Measurements from ENCODE around the gene SETD3.

The SETD3 gene

DNA sequence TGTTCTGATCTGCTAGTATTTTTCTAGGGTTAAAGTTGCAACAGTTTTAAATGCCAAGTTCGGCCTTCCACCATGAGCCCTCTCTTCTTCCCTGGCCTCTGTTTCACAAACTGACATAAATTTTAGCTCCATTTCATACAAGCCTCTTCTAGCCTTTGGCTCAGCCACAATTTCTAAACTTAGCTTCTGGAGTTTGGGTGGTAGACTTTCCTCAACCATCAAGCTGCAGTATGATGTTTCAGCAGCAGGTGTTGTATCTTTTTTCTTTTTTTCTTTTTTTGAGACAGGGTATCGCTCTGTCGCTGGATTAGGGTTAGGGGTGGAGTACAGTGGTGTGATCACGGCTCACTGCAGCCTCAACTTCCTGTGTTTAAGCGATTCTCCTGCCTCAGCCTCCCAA lies 29.4 kb downstream of the SETD3 start:
- no peak for DNase-seq

- DNase-seq: no peak
These were observed 30.4 kb downstream of the SETD3 start for GRCh38 chr14:99450266-99450665.

GRCh38 chr14:99447739-99448138 lies 32.9 kb downstream of the SETD3 start:
- no peak for DNase-seq

GRCh38 chr14:99445931-99446330 lies 34.7 kb downstream of the SETD3 start:
- DNase-seq: no peak

GRCh38 chr14:99441918-99442317 lies 38.7 kb downstream of the SETD3 start:
- DNase-seq: no peak

- no peak for DNase-seq
These were observed 39.3 kb downstream of the SETD3 start for GRCh38 chr14:99441157-99441870.

DNA sequence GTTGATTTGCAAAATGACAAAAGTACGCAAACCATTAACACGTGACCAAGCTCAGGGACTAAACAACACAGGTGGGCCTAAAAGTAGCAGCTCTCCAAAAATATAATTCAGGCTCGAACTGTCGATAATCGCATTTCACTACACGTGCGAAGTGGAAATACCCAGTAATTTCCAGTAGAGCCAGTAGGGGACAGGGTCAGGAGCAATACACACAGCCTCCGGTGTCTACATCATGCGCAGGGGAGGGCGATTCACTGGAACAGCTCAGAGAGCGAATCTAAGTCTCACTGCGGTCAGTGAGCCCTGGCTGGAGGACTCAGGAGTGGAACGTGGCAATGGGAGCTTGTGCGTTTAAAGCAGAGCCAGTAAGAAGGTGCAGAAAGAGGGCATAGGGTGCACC lies 40.4 kb downstream of the SETD3 start:
- DNase-seq: no peak

DNA sequence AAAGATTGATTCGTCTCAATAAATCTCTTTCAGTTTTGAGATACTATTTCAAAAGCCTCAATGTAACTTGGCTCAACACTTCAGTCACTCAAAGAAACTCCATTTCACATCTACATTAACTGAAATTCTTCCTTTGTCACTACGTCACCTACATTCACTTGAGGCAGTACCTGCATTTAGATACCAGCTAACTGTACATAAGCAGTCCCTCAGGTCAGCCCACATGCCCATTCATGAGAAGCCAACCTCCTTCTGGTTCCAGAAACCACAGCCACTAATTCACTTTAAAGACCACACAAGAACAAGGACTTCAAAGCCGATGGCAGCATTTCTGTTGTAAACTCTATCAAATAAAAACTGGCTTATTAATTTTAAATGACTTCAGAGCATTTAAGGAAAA lies 43.0 kb downstream of the SETD3 start:
- DNase-seq: no peak

DNA sequence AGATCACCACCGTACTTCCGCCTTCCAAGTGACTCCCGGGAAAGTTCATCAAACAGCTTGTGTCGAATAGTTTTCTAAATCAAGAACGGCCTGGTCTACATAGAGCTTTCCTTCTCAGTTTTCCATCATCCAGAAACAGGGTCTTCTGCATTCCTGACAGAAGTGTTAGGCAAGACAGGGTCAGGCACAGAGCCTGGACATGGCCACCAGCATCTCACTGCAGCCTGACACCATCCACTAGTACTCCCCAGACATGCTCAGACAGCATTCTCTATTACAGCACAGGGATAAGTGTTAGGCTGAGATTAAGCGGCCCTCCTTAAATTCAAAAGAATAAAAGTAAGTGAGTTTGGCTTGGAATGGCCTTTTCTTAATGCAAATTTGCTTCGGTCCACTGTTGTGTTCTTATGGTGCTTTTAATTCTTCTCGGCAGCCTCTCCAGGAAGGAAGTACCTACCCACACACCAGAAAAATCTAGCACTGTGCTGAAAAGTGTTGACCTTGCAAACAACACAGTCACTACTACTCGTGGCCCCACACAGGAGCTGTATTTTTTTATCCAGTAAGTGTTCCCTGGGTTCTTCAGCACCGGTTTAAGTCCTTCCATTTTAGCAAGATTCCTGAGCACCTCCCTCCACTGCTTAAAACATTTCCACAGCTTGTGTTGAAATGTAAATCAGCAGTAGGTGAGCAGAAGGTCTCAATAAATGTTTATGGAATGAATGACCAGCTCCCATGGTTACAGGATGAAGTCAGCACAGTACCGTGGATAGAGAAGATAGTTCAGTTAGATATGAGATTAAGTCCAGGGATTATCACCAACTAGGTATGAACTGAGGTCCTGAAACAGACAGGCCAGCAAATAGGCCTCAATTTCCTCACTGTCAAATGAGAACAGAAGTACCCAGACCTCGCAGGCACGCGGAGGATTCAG lies 44.1 kb downstream of the SETD3 start:
- no peak for DNase-seq

GRCh38 chr14:99435327-99435726 lies 45.3 kb downstream of the SETD3 start:
- DNase-seq: no peak

GRCh38 chr14:99432485-99432884 lies 48.2 kb downstream of the SETD3 start:
- no peak for DNase-seq

DNA sequence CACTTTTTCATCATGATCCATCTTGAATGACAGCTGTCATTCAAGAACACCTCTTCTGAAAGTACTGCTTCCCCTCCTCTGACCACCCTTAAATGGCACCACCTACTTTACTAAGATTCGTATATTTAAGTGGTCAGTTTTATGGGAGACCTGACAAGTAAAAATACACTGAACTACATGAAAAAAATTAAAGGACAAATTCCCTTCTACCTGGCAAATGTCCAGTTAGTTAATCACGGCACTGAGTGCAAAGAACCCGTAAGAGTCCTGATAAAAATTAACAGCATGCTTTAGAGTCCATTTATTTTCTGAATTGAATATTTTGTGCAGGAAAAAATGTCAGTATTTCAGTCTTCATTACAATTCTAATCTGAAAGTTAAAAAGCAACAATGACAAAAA lies 48.7 kb downstream of the SETD3 start:
- no peak for DNase-seq

GRCh38 chr14:99430491-99430890 lies 50.2 kb downstream of the SETD3 start:
- DNase-seq: peak; percentile 12

DNA sequence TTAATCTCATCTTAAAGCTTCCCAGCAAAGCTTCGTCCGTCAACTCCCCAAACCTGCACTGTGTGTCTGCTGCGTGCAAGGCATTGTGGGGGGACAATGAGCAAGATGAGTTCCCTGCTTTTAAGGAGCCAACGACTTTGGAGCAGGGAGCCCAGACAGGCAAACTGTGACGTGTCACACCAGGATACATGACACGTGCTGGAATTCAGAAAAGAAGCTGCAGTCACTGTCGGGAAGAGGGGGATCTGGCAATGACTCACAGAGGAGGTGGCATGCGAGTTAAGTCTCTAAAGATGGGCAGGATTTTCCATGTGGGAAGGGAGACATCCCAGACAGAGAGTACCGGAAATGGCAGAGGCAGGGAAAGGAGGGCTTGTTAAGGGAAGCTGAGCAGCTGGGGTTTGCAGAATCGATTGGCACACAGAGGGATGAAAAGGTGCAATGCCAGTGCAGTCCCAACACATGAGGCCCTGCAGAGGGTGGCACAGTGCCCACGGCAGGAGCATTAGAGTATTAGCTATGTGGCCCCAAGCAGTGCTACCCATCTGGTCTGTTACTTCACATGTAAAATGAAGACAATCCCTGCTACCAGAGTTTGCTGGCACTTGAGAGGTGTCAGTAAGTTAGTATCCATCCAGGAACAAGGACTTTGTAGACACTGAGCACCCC lies 52.9 kb downstream of the SETD3 start:
- no peak for DNase-seq

GRCh38 chr14:99426813-99427346 lies 53.8 kb downstream of the SETD3 start:
- no peak for DNase-seq

DNA sequence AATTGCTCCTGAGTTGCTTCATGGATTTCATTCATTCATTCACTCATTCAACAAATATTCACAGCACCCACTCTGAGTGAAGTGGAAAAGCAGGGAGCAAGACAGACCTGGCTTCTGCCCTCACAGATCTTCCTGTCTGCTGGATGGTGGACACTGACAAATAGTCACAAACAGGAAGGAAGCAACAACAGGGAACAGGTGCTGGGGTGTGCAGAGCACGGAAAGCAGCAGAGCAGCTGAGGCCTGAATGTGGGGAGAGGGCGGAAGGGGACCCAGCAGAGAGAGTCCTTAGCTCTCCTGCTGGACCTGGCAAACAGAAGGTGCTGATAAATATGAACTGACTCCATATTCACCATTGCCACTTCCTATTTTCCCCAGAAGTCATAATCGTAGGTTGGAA lies 54.4 kb downstream of the SETD3 start:
- no peak for DNase-seq

GRCh38 chr14:99425272-99425681 lies 55.4 kb downstream of the SETD3 start:
- no peak for DNase-seq

DNA sequence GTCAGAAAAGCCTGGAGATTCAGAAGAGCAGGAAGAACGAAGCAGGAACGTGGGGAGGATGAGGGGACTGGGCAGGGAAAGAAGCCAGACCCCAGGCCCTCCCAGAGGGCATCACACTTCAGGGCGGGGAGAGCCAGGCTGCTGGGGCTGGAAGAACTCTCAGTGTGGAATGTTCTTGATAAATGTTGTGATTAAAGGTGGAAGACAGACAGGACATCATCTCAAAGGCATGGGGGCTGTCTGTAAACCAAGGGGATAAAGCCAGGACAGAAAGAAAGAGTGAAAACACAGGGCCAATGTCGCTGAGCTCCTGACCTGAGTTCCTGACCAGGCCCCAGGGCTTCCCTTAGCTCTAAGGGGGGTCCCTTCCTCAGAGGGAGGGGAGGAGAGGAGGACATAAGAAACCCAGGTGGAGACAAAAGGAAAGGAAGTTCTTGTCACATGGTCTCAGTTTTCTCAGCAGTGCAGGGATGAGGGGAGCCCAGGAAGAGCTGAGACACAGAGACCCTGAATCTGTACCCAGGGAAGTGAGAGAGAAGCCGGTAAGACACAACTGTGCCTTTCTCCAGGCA lies 56.3 kb downstream of the SETD3 start:
- no peak for DNase-seq

DNA sequence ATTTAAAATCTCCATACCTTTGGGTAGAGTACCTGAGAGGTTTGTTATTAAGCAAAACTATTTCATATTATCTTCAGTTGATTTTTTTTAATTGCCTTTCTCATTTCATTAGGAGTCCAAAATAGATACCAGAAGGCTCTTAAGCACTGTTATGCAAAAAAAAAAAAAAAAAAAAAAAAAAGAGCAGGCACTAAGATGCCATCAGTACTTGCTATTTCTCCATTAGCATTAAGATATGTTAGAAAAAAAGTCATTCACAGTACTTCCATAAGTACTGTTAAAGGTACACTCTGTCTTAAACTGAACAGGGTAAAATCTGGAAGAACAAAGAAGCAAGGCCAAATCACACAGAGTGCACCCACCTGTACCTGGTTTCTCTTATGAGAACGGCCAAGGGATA lies 57.2 kb downstream of the SETD3 start:
- DNase-seq: no peak

DNA sequence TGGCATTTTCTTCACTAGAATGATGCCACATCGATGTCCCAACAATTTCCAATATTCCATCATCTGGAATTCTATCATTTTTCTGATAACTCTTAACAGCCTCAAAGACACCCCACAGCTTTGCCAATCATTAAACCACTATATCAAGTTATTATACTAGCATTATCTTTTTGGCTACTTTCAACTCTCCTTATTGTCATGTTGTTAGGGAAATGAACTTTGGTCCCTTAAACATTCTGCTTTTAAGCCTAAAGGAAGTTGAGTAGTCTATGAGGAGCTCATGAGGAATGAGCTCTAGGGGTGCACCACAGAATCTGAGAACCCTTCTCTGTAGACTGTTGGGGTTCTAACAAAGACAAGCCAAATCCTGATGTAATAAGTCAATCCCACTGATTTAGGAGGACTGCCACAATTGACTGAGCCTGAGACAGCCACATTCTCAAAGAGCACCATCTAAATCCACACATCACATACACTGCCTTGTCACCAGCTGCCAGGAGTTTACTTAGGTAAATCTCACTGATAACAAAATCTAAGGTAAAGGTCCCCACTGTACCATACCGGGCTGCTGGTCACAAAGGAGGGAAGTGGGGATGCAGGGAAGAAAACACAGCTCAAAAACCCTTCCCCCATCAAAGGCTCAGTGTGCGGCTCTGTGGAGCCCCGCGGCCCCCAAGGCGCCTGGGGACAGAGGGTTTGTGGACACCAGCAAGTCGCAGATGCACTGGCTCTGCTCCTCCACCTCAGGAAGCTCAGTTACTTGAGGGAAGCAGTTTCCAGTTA lies 58.2 kb downstream of the SETD3 start:
- DNase-seq: no peak

- no peak for DNase-seq
These were observed 59.9 kb downstream of the SETD3 start for GRCh38 chr14:99420711-99421110.

GRCh38 chr14:99419905-99420304 lies 60.8 kb downstream of the SETD3 start:
- DNase-seq: no peak

Measured in activated effector memory CD4-positive, alpha-beta T cell treated with Interleukin-2 at 50 U/mL for 16 hours (primary cell).